ENCODE measurements around the gene APH1A.
A peak's percentile ranks its signal among the peaks of the same experiment; 100 is the strongest.
"Not testable (repeated sequence)": the region's sequence is repeated elsewhere in the genome, so short reads cannot be mapped to it uniquely, and the experiment has no call there.

Gene APH1A

GRCh38 chr1:150268705-150269403 lies at the start of gene APH1A:
Gene APH1A (minus strand): TSS chr1:150269016. CDS start chr1:150268810, 206 bp downstream.
- peak within 1 kb of the TSS; percentile 96 for H3K4me3 ChIP-seq (ENCODE audit: low read depth, low read length)
- TF ChIP-seq, protein P1, sequence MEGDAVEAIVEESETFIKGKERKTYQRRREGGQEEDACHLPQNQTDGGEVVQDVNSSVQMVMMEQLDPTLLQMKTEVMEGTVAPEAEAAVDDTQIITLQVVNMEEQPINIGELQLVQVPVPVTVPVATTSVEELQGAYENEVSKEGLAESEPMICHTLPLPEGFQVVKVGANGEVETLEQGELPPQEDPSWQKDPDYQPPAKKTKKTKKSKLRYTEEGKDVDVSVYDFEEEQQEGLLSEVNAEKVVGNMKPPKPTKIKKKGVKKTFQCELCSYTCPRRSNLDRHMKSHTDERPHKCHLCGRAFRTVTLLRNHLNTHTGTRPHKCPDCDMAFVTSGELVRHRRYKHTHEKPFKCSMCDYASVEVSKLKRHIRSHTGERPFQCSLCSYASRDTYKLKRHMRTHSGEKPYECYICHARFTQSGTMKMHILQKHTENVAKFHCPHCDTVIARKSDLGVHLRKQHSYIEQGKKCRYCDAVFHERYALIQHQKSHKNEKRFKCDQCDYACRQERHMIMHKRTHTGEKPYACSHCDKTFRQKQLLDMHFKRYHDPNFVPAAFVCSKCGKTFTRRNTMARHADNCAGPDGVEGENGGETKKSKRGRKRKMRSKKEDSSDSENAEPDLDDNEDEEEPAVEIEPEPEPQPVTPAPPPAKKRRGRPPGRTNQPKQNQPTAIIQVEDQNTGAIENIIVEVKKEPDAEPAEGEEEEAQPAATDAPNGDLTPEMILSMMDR (IDR thresholded peaks at IDR 0.05; ENCODE audit: borderline replicate concordance, insufficient read depth, low read depth, low read length), result no peak

- H3K4me3 ChIP-seq (ENCODE audit: low read depth, low read length), result not testable (repeated sequence)
These were observed 45.9 kb upstream of the APH1A start for GRCh38 chr1:150314691-150315090.

DNA sequence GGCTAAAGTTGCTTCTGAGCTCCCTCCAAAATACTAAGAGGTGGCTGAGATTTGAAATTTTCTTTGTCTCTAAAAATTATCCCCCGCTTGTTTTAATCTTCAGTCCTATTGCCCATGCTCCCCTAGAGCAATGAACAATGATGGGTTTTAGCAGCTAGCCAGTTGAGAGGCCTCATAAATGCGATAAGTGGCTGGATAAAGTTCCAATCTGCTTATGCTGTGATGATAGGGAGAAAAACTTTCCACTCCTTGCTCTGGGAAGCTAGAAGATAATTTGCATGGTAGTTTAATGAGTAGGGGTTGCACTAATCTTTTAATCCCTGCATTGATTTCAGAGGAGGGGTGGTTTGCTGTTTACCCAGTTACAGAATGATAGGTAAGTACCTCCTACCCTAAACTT lies 42.9 kb upstream of the APH1A start:
- no peak overlapping the region for H3K4me3 ChIP-seq (ENCODE audit: low read depth, low read length)
- TF ChIP-seq, protein P1 (IDR thresholded peaks at IDR 0.05; ENCODE audit: borderline replicate concordance, insufficient read depth, low read depth, low read length), result no peak

DNA sequence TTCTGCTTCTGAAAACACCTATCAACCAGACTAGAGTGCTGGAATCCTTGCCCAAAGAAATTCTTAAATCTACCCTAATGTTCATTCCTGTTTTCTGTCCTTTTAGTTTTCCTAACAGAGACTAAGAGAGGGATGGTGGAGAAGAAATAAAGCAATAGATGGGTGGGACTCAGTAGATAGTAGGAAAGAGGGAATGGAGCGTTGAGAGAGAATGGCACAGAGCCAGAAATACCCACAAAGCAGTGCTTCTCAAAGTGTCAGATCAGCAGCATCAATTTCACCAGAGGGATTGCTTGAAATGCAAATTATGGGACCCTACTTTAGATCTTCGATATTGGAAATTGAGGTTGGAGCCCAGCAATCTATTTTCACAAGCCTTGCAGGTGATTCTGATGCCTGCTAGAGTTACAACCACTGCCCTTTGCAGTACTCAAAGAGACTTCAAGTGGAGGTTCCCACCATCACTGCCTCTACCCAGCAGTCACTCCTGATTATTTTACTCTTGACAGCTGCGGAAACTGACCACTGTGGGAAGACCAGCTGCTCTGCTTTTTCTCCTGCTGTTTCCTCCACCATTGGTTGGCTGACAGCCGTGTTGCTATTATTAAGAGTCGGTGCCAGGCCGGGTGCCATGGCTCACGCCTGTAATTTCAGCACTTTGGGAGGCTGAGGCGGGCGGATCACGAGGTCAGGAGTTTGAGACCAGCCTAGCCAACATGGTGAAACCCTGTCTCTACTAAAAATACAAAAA lies 41.1 kb upstream of the APH1A start:
- H3K4me3 ChIP-seq (ENCODE audit: low read depth, low read length), result no peak overlapping the region
- TF ChIP-seq, protein P1 (IDR thresholded peaks at IDR 0.05; ENCODE audit: borderline replicate concordance, insufficient read depth, low read depth, low read length), result no peak

GRCh38 chr1:150308585-150308984 lies 39.8 kb upstream of the APH1A start:
- H3K4me3 ChIP-seq (ENCODE audit: low read depth, low read length), result not testable (repeated sequence)

DNA sequence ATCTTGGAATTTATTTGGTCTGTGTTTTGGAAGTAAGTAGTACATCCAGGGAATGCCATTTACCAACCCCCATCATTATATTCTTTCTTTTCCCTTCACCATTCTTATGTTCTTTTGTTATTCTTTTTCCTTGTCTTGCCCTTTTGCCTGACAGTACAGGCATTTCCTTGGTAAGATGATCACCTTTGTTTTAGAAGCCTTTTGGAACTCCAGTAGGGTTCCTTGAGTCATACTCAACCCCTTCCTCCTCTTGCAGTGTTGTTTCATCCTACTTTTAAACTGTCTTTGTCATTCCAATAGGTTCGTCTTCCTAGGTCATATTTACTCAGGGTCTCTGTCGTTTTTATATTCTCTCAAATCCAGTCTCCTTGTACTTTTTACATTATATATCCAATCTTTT lies 34.1 kb upstream of the APH1A start:
- H3K4me3 ChIP-seq (ENCODE audit: low read depth, low read length), result no peak overlapping the region
- TF ChIP-seq, protein P1 (IDR thresholded peaks at IDR 0.05; ENCODE audit: borderline replicate concordance, insufficient read depth, low read depth, low read length), result no peak

DNA sequence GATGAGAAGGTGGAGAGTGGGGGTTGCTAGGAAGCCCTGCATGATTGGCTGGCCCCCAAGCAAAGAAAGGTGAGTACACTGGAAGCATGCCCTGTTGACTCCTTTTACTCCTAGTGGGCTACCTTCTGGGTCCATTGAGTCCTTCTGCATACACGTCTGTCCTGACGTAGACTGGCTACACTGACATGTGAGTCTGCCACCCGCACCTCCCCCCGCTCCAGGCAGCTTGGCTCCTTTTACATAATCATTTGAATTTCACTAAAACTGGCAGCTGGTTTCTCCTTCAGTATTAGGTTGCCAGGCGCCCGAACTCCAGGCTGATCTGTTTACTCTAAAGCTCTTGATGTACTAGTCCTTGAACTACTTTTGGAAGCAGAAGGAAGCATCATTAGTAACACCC lies 33.5 kb upstream of the APH1A start:
- H3K4me3 ChIP-seq (ENCODE audit: low read depth, low read length), result no peak overlapping the region
- TF ChIP-seq, protein P1 (IDR thresholded peaks at IDR 0.05; ENCODE audit: borderline replicate concordance, insufficient read depth, low read depth, low read length), result no peak

GRCh38 chr1:150299716-150300115 lies 30.9 kb upstream of the APH1A start:
- TF ChIP-seq, protein P1 (IDR thresholded peaks at IDR 0.05; ENCODE audit: borderline replicate concordance, insufficient read depth, low read depth, low read length), result no peak
- no peak overlapping the region for H3K4me3 ChIP-seq (ENCODE audit: low read depth, low read length)
